ENCODE measurements around the gene PRDM11.

PRDM11 gene

DNA sequence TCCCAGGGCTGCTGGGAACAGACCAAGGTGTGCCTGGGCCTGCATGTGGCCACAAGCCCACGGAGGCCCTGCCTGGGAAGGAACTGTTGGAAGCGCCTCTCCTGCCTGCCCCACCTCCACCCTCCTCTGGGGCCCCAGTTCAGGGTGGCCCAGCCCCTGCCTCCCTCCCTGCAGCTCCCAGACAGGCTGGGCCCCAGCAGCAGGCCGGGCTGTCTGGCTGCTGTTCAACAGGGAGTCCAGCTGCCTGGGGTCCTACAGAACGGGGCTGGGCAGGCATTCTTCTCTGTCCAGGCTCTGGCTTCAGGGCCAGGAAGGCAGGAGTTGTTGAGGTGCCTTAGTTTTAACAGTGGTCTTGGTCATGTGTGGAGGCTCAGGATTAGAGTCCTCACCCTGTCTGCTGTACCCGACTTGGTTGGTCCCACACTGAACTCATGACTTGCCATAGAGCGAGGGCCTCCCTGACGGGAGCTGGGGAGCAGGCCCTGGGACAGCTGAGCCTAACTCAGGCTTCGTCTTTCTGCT, 11.8 kb downstream of the PRDM11 start:
- peak; percentile 37 for DNase-seq (ENCODE audit: low read depth)

DNA sequence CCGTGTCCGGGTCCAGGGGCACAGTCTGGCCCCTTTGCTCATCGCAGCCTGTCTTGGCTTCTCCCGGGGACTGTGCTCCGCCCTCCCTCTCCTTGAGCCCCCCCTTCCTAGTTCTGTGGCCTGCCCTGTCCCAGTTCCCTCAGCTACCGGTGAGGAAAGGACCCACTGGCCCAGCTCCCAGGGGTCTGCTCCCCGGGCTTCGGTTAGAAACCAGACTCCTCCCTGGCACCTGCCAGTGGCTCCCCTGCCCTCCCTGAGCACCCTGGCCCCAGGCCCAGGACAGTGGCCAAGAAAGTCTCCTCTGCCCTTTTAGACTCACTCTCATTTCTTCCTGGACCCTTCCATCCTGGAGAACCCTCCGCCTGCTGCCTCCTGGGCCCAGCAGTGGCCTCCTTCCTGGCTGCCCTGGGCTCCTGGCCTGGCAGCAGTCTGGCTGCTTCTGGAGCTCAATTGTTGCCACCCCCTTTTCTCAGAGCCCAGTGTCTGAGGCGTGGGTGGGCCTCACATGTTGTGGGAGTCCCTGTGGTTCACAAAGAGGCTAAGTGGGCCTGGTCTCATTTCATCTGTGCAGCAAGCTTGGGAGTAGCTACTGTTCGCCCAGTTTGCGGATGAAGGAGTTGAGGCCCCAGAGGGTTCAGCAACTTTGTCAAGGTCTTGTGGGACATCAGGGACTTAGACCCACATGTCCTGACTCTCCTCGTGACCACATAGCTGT, 12.6 kb downstream of the PRDM11 start:
- no peak for DNase-seq (ENCODE audit: low read depth)

DNA sequence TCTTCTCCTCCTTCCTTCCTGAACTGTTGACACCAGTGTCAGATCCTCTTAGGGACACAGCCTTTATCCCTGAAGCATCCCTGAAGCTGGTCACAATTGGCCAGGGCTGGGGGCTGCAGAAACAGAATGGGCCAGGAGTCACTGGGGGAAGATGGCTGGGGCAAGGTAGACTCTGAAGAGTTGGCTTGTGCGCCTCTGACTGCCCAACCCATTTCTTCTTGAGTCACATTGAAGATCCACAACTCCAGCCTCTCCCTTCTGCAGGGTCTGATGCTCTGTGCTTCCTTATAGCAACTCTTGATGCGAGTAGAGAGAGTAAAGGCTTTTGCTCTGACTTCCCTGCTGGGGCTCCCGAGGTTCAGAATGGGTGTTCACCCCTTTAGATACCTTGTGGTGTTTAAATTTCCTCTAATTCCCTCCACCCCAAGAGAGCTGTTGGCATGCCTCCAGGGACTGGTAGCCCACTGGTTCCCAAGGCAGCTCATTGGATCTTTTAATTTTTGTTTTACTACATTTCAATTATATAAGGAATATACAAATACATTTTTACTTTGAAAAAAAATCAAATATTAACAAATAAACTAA, 13.4 kb downstream of the PRDM11 start:
- DNase-seq (ENCODE audit: low read depth) = no peak

DNA sequence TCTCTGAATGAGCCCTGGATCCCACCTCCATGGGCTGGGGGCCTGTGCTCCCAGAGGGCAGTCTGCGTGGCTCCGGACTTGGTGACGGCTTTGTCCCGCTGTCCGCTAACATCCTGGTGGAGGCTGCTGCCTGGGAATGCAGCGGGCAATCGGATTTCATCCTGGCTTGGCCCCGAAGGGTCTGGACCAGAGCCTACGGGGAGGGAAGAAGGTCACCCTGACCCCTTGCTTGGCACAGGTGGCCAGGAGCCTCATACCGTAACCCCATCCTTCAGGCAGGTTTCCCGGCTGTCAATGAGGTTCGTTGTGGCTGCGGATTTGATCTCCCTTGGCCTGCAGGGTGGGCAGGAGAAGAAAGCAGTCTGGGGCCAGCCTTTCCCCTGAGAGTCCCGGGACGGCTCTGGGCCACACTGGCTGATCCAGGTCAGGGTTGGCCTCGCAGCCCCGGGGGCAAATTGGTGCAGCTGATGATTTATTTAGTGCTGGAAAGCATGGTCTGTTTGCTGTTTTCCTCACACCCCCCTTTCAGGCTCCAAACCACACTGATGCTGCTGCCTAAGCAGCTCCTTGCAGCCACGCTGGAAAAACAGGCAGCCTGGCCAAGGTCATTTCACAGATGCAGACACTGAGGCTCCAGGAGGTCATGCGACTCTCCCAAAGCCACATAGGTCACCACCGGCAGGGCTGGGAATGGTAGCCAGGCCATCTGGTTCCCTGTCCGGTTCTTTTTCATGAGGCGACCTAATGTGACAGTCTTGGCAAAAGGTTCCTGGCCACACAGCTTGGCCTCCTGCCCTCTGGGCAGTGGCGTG, 15.0 kb downstream of the PRDM11 start:
- DNase-seq (ENCODE audit: low read depth) = no peak

DNA sequence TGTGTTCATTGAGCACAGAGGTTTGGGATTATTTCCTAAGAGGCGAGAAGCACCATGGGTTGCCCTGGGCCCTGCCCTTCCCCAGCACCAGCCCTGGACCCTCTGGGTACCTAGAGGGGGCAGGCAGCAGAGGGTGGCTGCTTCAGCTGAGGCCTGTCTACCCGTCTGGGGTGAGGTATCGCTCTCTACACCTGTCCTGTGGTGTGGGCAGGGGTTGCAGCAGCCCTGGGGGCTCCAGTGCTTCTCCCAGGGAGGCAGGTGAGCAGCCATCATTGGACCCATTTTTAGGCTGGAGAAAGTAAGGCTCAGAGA, 15.6 kb downstream of the PRDM11 start:
- no peak for DNase-seq (ENCODE audit: low read depth)

DNA sequence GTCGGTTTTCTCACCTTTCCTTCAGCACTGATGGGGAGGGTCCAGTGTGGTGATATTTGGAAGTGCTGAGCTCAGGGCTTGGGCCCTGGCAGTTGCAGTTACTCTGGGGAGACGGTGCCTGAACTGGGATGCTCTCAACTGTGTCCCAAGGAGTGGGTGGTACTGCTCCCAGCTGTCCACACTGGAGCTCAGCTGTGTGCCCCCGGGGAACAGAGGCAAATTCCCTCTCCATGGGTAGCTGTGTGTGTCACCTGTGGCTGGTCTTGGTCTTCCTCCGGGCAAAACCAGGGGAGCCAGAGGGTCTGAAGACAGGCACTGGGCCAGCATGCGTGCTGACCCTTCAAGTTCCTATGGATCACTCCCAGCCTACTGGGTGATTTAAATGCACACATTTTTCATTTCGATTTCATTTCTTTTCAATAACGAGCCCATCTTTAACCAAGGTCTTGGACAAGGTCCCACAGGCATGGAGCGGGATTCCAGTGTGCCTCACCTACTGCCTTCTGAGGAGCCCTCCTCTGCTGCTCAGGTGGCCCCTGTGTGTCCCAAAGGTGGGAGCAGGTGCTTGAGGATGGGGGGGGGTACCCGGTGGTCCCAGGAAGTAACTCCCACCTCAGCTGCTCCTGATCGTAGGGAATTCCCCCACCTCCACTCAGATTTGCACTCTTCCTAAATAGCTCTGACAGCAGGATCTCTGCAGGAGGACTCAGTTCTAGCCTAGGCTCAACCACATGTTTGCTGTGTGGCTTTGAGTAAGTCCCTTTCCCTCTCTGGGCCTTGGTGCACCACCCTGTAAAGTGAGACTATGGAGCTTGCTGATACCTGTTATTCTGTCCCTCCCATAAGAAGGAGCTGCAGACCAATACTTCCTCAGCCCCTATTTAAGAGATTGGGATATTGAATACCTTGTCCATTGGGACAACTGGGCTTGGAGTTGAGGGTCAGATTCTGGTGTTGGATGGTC, 16.8 kb downstream of the PRDM11 start:
- DNase-seq (ENCODE audit: low read depth) = no peak

DNA sequence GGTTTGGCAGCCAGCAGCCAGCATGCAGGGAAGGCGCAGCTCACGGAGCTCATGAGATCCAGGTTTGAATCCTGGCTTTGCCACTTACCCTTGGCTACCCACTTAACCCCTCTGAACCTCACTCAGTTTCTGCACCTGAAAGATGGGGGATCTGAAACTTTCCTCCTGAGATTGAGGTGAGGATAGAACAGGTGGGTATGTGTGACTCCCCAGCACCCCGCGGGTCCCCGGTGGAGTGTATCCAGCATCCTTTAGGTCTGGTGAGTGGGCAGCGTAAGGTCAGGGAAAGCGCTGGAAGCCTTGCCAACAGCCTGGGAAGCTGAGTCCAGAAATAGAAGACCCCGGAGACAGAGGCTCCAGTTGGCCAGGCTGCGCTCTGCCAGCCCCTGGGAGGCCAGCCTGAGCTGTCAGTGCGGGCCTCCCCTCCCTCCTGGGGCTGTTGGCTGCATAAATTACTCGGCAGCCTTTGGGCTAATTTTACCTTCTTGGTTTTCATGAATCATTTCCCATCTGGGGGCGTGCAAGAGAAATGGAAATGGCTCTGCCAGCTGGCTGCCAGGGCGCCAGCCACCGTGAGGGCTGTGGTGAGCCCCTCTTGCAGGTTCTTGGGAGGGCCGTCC, 17.6 kb downstream of the PRDM11 start:
- DNase-seq (ENCODE audit: low read depth) = no peak

DNA sequence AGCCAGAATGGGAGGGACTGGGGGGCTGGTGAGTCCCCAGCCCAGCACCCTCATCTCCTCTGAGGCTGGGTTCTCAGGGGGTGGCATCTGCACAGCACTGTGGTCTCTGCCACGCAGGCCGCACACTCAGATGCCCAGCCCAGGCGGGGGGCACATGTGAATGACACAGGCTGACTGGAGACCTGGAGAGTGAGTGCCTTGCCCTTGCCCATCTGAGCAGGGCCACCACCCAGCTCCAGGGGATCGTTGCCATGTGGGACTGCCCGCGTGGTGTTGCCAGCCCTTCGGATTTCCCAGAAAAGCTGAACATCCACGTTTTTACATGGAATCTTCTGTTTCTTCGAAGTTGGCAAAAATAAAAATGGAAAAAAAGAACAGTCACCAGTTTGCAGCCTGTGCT, 18.9 kb downstream of the PRDM11 start:
- no peak for DNase-seq (ENCODE audit: low read depth)

DNA sequence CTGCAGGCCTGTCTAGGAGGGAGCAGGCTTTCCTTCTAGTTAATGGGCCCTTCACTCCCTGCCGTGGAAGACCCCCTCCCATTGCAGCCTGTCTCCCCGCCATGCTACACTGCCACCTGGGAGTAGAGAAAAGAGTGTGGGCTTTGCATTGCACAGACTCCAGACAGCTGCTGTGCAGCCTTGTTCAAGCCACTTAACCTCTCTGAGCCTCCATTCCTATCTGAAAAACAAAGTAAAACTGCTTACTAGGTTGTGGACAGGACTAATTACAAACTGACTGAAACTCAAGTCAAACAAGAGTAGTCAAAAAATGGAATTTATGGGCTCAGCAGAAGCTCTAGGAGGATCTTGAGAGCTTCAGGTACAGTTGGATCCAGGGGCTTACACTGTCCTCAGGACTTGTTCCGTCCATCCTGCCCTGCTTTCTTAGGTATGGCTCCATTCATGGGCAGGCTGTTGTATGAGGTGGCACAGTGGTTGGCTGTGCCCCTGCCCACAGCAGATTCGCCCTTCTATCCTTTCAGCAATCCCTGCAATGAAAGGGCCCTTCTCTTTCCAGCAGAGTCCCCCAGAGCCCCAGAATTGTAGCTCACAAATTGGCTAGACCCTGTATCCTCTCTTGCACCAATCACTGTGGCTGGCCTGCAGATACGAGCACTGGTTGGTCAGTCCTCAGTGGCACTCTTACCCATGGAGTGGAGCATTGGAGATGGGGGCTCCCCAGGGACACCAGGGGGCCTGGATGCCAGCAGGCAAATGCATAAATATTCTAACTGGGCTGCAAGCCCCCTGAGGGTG, 19.6 kb downstream of the PRDM11 start:
- no peak for DNase-seq (ENCODE audit: low read depth)

DNA sequence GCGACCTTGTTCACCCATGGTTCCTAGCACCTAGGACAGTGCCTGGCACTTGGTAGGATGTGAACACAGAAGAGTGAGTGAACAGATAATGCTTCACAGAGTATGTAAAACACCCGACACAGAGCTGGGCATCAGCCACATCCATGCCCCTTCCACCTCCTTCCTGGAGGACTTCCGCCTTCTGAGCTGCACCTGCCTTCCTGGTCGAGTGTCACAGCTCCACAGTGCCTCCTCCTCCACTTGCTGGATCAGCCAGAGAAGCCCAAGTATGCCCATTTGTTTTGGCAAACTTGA, 20.1 kb downstream of the PRDM11 start:
- DNase-seq (ENCODE audit: low read depth) = no peak

DNA sequence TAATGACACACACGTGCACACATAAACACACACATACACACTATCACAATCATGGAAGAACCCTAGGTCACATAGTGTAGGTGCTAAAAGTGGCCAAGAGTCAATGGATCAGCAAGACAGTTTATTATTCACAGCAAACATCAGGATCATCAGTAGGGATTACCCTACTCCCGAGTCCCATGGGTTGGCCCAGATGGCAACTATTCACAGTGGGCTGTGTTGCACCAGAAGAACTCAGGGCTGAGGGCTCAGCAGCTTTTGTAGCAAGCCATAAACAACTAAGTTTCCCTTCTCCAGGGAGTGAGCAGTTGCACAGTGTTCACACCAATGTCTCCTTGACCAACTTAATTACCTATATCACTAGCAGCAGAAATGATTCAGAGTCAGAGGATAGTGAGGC, 20.8 kb downstream of the PRDM11 start:
- DNase-seq (ENCODE audit: low read depth) = no peak

DNA sequence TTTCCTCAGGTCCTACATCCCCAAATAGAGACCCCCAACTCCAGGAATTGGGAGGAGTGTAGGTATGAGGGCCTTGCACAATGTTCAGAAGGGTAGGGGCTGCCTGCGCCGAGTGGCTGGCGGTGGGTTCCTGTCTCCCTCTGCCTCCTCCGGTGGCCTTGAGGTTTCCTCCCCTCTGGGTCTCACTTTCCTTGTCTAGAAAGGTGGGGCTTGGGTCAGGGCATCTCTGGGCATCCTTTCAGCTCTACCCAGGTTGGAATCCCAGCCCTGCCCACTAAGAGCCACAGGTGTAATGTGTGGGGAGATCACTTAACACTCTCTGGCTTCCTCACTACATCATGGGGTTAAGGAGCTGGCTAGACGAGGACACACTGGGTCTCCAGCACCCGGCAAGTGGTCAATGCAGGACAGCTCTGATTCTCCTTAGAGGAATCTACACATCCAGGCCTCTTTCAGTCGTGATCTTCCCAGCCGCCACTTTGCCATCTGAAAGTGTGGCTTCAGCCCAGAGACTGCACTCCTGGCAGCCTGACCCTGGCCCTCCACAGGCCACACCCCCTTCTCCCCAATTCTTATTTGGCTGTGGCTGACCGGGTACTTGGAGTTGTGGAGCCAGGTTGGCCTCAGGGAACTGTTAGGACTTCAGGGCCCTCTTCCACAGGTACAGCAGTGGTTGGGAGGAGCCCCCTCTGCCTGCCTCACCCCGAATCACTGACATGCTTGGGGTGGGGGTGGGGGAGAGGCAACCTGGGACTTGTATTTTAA, 22.1 kb downstream of the PRDM11 start:
- DNase-seq (ENCODE audit: low read depth) = no peak

DNA sequence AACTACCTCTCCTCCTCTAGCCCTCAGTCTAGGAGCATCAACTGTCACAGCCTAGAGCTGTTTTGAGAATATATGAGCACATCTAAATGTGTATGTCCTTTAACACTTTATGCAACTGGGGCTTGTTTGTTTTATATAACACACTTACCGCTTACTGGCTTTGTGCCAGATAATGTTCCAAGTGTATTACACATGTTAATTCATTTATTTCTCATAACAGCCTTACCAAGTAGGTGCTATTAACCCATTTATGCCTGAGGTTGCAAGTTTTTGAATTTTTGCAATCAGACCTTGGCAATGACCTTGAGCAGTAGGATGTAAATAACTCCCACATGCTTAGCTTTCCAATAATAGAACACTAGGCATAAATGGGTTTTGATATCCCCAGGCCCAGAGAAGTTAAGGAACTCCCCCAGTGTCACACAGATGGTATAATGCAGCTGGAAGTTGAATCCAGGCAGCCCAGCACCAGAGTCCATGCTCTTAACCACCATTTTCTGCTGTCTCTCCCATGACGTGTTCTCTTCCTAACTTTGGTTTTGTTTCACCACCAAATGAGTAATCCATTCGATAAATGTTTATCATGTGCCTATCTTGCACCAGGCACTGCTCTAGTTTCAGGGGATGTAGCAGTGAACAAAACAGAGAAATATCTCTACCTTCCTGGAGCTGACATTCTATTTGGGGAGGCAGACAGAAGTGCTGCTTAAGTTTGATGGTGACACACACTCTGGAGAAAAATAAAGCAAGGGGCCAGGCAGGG, 23.1 kb downstream of the PRDM11 start:
- peak; percentile 81 for DNase-seq (ENCODE audit: low read depth)

DNA sequence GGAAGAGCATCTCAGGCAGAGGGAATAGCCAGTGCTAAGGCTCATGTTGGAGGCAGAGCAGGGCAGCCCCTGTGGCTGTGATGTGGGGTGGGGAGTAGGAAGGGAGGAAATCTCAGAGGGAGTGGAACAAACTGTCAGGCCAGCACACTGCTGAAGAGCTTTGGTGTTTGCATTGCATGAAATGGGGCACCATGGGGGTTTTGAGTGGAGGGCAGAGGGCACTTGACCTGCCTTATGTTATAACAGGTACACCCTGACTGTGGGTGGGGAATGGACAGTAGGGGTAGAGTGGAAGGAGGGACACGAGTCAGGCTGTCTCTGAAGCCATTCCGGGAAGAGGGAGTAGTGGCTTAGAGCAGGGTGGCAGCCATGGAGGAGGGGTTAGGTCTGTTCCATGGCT, 24.0 kb downstream of the PRDM11 start:
- DNase-seq (ENCODE audit: low read depth) = no peak

DNA sequence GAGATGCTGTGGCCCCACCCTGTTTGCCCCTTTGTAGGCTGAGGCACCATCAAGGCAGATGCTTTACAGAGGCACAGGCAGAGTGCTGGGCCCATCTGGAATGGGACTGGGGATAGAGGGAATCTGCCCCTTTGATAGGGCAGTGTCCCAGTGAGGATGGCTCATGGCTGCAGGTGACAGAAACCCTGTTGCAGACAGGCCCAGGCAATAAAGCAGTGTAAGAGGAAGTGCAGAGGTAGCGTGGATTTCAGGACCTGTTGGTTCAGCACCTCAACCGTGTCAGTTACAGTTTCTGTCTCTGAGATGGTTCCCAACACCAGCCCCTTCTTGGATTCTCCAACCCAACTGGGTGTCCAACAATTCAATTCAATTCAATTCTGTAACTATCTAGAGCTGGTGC, 25.1 kb downstream of the PRDM11 start:
- no peak for DNase-seq (ENCODE audit: low read depth)

DNA sequence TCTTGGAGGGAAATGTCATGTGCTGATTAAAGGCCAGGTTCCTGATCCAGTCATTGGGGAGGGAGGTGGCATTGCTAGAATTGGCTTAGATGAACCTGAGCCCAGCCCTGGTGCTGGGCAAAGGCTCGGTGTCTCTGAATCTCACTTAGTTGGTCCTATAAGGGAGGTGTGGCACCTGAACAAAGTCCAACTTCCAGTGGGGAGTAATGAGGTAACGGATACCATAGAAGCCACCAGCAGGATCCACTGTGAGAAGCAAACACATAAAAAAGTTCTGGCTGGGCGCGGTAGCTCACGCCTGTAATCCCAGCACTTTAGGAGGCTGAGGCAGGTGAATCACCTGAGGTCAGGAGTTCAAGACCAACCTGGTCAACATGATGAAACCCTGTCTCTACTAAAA, 26.6 kb downstream of the PRDM11 start:
- no peak for DNase-seq (ENCODE audit: low read depth)

DNA sequence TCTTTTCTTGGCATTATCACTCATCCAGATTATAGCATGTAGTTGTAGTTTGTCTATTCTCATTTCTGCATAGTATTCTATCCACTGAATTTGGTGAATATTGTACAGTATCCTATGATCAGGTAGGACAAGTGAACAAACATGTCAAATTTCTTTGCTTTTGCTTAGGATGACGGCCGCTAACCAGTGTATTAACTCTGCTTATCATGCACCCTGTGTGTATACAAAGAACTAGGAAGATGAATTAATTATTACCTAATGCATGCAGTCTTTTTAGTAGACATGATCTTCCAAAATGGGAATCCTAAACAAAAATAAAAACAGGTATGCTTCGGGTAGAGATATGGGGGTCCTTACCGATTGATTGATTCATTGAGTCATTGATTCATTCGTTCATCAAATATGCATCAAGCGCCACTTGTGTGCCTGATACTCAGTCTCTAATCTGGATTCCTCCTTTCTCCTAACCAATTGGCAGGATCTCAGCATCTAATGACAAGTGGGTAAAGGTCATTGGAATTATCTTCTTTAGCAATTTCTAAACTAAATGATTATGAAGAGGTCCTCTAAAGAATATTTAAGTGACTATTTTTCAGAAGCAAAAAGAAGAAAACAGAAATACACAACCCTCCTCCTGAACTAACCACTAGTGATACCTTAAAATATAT, 27.9 kb downstream of the PRDM11 start:
- no peak for DNase-seq (ENCODE audit: low read depth)

DNA sequence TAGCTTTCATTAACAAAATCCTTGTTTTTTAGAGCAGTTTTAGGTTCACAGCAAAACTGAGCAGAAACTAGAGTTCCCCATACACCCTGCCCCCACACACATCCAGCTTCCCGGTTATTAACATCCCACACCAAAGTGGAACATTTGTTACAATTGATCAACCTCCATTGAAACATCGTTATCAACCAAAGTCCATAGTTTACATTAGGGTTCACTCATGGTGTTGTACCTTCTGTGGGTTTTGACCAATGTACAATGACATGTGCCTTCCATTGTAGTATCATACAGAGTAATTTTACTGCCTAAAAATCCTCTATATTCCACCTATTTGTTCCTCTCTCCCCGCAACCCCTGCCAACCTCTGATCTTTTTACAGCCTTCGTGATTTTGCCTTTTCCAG, 28.5 kb downstream of the PRDM11 start:
- no peak for DNase-seq (ENCODE audit: low read depth)

DNA sequence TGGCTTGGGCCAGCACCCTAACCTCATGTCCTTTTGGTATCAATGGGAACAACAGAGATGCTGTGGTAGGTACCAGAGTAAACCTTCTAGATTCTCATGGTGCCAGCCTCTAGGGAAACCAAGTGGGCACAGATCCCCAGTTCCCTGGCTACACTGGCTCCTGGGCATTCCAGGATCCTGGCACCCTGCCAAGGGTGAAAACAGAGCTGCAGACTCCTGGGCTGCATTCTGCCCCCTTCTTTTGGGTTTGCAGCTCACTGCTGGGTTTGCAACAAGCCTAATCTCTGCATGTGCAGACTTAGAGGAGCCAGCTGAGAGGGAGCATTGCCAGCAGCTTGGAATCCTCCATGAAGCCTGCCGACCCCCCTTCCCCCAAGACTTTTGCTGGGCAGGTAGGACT, 30.6 kb downstream of the PRDM11 start:
- DNase-seq (ENCODE audit: low read depth) = no peak

All from amniotic epithelial cell (primary cell).